GM21825 (cell line): ENCODE measurements around the gene ANK2.

ENCODE experiments used
- ATAC-seq: cut with Tn5 transposase; IDR thresholded peaks from one replicate; pipeline ENCODE4 v1.9.1; 2021; ENCODE audit warnings: mild to moderate bottlenecking, moderate library complexity; ENCODE audit not compliant: unreplicated experiment

Gene ANK2

GRCh38 chr4:113088050-113088449 is 38.6 kb downstream of the ANK2 start:
- no peak for ATAC-seq

DNA sequence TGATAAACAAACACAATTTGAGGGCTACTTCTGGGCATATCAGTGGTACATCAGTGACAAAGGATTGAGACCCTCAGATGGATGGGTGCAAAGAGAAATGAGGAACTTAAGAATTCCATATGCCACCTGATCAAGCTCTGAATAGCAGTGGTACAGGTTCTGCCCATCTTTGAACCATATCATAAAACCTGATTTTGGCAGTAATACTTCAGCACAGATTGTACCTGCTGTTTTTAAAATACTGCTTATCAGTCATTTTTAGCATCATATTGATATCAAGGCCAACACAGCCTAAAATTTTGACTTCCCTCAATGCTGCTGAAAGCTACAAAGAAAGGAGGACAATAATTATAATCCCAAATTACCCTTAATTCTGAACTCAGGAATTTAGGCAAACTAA is 41.5 kb downstream of the ANK2 start:
- no peak for ATAC-seq

- no peak for ATAC-seq
These were observed 44.9 kb downstream of the ANK2 start for GRCh38 chr4:113094331-113094730.

GRCh38 chr4:113094802-113095201 is 45.3 kb downstream of the ANK2 start:
- ATAC-seq: no peak

GRCh38 chr4:113101669-113102068 is 52.2 kb downstream of the ANK2 start:
- ATAC-seq: no peak

DNA sequence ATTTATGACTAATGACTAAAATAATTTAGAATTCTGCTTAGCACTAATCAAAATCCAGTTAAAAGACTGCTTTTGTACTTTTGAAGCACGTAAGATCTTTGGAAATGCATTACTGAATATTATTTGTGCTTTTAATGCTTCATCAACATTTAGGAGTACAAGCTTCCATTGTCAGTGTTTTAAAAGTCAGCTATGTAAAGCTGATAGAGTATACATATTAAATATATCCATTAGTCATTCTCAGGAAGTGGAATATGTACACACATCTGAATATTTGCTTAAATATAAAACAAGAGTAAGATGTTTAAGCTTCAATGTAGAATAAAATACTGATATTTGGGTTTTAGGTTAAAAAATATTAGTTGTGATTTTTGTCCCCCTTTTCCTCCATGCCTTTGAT is 54.1 kb downstream of the ANK2 start:
- no peak for ATAC-seq

GRCh38 chr4:113106108-113106507 is 56.7 kb downstream of the ANK2 start:
- ATAC-seq: no peak

DNA sequence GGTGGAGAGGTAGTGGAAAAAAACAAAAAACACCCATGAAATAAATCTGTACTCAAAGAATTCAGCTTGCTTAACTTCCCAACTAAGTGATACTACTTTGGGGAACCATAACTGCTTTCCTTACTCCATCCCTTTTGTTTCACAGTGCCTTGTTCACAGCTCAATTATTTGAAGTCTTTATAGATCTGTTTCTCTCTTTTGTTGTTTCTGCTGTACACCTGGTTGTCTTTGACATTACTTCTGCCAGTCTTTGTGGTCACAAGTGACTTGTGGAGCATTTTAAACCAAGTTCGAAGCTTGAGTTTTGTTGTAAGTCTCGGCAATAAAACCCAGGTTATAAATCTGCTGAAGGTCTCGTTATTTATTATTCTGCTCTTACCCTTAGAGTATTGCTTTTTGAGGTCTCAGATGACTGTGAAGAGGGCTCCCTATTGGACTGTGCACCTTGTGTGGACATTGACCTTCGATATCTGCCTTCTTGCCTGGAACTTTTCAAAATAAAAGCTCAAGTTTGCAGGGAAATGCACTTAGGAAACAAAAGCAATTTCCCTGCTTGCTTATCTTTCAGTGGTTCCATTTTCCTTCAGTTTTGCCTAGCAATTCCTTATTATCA is 59.8 kb downstream of the ANK2 start:
- no peak for ATAC-seq

GRCh38 chr4:113112338-113112978 is 63.0 kb downstream of the ANK2 start:
- no peak for ATAC-seq

DNA sequence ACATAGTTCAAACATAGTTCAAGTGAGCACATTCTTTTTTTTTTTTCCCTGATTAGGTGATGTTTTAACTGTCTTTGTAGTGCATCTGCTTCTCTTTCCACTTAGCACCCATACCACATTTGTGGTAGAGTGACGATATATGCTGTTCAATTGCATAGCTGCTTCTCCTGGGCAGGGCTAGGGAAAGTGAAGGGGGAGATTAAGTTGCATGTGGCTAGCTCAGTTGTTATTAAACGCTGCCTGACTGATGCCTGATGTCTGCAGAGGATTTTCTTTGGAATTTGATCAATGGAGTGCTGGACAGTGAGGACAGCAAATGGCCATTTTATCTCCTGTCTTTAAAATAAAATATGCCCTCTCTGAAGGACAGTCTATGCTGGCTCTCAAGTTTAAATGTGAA is 63.7 kb downstream of the ANK2 start:
- no peak for ATAC-seq

DNA sequence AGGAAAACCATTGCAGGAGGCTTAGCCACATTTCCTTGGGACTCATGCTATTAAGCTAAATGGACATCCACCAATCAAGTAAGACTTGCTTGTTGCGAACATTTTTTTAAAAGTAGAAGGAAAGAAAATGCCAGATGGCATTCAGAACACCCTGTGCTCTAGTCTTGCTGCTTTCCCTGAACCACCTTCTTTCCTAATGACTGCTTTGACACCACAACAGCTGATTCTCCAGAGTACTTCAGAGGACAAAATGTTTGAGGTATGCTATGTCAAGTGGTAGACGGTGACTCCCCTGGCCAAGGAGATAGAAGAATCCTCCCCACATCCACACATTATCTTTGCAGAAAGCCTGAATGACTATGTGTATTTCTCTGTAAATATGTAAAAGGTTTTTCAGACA is 65.4 kb downstream of the ANK2 start:
- ATAC-seq: no peak

GRCh38 chr4:113116414-113117357 is 67.2 kb downstream of the ANK2 start:
- no peak for ATAC-seq

DNA sequence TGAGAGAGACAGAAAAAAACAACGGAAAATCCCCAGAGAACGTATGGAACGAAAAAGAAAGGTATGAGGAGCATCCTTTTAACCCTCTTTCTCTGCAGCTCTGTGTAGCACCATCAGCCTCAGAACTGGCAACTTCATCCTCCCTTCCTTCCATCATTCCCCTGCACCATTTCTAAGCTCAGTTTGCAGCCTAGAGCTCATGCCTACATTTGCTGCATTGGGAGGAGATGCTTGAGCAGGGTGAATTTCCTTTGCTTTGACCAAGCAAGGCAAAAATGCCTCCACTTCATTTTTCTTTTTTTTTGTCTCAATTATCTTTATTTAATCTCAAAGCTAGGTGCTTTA is 67.9 kb downstream of the ANK2 start:
- ATAC-seq: no peak

DNA sequence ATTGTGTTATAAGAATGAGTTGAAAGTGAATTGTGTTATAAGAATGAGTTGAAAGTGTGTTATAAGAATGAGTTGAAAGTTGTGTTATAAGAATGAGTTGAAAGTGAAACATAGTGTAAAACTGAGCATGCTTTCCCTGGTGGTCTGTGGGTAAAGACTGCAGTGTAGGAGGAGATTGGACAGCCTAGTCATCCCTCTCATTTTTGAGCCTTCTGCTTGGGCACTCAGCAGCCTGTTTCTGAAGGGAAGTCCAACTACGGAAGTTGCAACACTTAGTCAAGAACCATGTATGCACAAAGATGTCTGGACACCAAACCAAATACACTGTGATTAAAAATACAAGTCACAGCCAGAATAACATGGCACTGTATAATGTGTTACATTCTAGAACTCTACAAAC is 72.6 kb downstream of the ANK2 start:
- no peak for ATAC-seq

GRCh38 chr4:113125418-113125817 is 76.0 kb downstream of the ANK2 start:
- no peak for ATAC-seq

DNA sequence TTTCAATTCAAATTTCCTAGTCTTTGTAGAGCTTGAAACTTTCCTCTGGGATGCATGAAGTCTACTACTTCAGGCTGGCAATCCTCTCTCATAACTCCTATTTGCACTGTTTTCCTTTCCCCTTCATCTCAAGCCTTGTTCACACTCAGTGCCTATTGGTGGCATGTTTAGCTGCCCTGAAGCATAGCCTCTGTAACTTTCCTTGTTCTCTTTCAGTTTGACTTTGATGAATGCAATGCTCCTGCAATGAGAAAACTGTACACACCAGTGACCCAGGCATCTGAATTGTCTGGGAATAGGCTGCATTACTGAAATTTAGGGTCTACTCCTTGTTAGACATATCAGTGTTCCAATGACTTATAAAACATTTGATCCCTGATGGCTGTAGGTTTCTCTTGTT is 81.7 kb downstream of the ANK2 start:
- no peak for ATAC-seq

DNA sequence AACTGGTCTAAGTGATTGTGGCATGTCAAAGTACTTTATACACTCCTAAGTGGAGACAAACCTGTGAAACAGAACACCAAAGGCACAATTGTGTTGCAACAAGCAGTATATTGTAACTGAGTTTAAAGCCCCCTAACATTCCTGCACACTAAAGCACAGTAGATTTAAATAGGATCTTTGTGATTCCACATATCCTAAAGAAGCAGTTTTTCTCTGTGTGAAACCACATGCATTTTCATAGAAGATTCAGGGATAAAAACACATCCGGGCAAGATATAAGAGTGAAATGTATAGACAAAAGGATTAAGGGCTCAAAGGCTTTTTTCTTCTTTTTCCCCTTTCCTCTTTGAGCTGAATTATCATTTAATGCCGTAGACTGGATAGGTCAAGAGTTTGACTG is 82.2 kb downstream of the ANK2 start:
- ATAC-seq: no peak

GRCh38 chr4:113141901-113142346 is 92.5 kb downstream of the ANK2 start:
- ATAC-seq: no peak

DNA sequence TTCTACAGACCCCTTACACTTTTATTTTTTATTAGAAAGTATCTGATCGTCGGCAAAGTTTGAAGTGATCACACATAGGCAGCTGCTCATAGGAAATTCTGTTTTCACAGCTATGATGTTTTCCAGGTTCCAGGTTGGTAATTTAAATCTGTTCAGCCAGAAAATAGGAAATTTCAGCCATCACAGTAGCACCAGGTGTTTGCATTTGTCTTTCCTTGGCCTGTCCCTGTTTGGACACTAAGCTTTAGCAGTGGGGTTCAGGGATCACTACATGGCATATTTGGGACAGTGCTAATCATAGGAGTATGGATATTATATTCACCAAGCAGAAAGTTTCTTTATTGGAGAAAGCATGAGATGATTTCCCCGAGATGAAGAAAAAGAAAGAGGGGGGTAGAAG is 92.9 kb downstream of the ANK2 start:
- no peak for ATAC-seq

- no peak for ATAC-seq
These were observed 94.6 kb downstream of the ANK2 start for GRCh38 chr4:113144091-113144490.

DNA sequence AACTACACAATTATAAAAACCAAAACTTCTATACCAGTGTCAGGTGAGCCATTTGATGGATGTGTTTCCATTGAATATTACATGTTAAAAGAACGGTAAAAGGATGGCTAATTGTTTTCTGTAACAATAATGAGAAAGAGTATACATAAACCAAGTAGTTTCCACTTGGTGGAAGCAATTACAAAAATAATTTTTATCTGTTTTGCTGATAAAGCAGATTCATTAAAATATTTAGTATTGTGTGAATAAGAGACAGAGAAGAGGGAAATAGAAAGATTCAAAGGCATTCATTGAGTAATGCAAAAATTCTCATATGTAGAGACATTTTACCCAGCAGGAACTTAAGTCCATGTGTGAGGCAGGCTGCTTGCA is 95.7 kb downstream of the ANK2 start:
- ATAC-seq: no peak
